Activated CD4-positive, alpha-beta memory T cell treated with anti-CD3 and anti-CD28 coated beads for 36 hours (primary cell): ENCODE measurements around the gene GRID1. TPM values are rescaled to one million over a fixed set of nuclear protein-coding genes. Genes with fewer than 3 reads are reported as not detected.

ENCODE experiments used
- CTCF ChIA-PET: fragments of 350-600 bp; sonication (Branson Sonifier 250); formaldehyde crosslinking; loops from one replicate; lab custom pipeline; 2021; ENCODE audit warnings: antibody characterized with exemption, inconsistent platforms; lab: Charles Lee
- POLR2A ChIA-PET: fragments of 350-600 bp; sonication (Branson Sonifier 250); formaldehyde crosslinking; loops from one replicate; lab custom pipeline; 2021; ENCODE audit warnings: antibody characterized with exemption; lab: Charles Lee
- DNase-seq: peaks from one replicate; pipeline ENCODE4 v3.0.0-alpha.2; 2020
- H3K27ac Mint-ChIP-seq: one replicate; pipeline ENCODE4 v1.8.0; 2021; ENCODE audit warnings: mixed read lengths
- H3K27me3 Mint-ChIP-seq: one replicate; pipeline ENCODE4 v1.8.0; 2021; ENCODE audit warnings: mixed read lengths
- H3K36me3 Mint-ChIP-seq: one replicate; pipeline ENCODE4 v1.8.0; 2021; ENCODE audit warnings: mixed read lengths
- H3K4me1 Mint-ChIP-seq: one replicate; pipeline ENCODE4 v1.8.0; 2021; ENCODE audit warnings: low read depth, mixed read lengths
- H3K4me3 Mint-ChIP-seq: one replicate; pipeline ENCODE4 v1.8.0; 2021; ENCODE audit warnings: mild to moderate bottlenecking, mixed read lengths
- H3K9me3 Mint-ChIP-seq: one replicate; pipeline ENCODE4 v1.8.0; 2021; ENCODE audit warnings: mixed read lengths
- intact Hi-C: fragments of 100-400 bp; cut with micrococcal nuclease; formaldehyde crosslinking; loops from one replicate; pipeline ENCODE4 v1.15.1; 2023
- total RNA-seq, 2 experiments: library from RNA; stranded (reverse); gene quantifications; one replicate each; pipeline ENCODE4 v1.2.3, GENCODE V29; 2021

Gene GRID1
- total RNA-seq, 2 experiments from 2014 or later = not detected

GRCh38 chr10:86202226-86202735 lies 164.3 kb downstream of the GRID1 start:
- DNase-seq = no peak
- CTCF ChIA-PET = no interaction called here
- no peaks in the 10 kb centered on the region for H3K36me3 Mint-ChIP-seq
- H3K9me3 Mint-ChIP-seq = no peaks in the 10 kb centered on the region
- H3K4me1 Mint-ChIP-seq = no peaks in the 10 kb centered on the region
- POLR2A ChIA-PET = no interaction called here
- peaks cover 5% of the 10 kb centered on the region for H3K27me3 Mint-ChIP-seq
- H3K27ac Mint-ChIP-seq = no peak overlapping the region
- H3K4me3 Mint-ChIP-seq = no peak overlapping the region
- intact Hi-C loops = no loop called here

- POLR2A ChIA-PET = no interaction called here
Observed at GRCh38 chr10:86200867-86201266, 165.7 kb downstream of the GRID1 start.

GRCh38 chr10:86200269-86200668 lies 166.3 kb downstream of the GRID1 start:
- no peak overlapping the region for H3K4me3 Mint-ChIP-seq
- no peak overlapping the region for H3K27ac Mint-ChIP-seq
- H3K27me3 Mint-ChIP-seq = peaks cover 7% of the 10 kb centered on the region
- no peak for DNase-seq
- ChIA-PET CTCF (no interaction called here), POLR2A (no interaction called here)
- no peaks in the 10 kb centered on the region for H3K4me1 Mint-ChIP-seq
- intact Hi-C loops = no loop called here
- H3K9me3 Mint-ChIP-seq = no peaks in the 10 kb centered on the region
- no peaks in the 10 kb centered on the region for H3K36me3 Mint-ChIP-seq

More at GRCh38 chr10:86200867-86201266, 165.7 kb downstream of the GRID1 start:
- Mint-ChIP-seq H3K36me3 (no peaks in the 10 kb centered on the region), H3K4me3 (no peak overlapping the region), H3K9me3 (no peaks in the 10 kb centered on the region), H3K27me3 (peaks cover 7% of the 10 kb centered on the region), H3K4me1 (no peaks in the 10 kb centered on the region), H3K27ac (no peak overlapping the region)
- intact Hi-C loops = no loop called here
- DNase-seq = no peak
- CTCF ChIA-PET = no interaction called here

GRCh38 chr10:86199041-86199440 lies 167.6 kb downstream of the GRID1 start:
- no peak overlapping the region for H3K4me3 Mint-ChIP-seq
- H3K27me3 Mint-ChIP-seq = peaks cover 7% of the 10 kb centered on the region
- no peaks in the 10 kb centered on the region for H3K36me3 Mint-ChIP-seq
- intact Hi-C loops = no loop called here
- ChIA-PET POLR2A (no interaction called here), CTCF (no interaction called here)
- no peak overlapping the region for H3K27ac Mint-ChIP-seq
- no peaks in the 10 kb centered on the region for H3K9me3 Mint-ChIP-seq
- no peaks in the 10 kb centered on the region for H3K4me1 Mint-ChIP-seq
- DNase-seq = no peak

GRCh38 chr10:86198271-86198670 lies 168.3 kb downstream of the GRID1 start:
- Mint-ChIP-seq H3K9me3 (no peaks in the 10 kb centered on the region), H3K4me1 (no peaks in the 10 kb centered on the region), H3K4me3 (no peak overlapping the region), H3K27me3 (peaks cover 7% of the 10 kb centered on the region), H3K36me3 (no peaks in the 10 kb centered on the region), H3K27ac (no peak overlapping the region)
- CTCF ChIA-PET = no interaction called here
- intact Hi-C loops = no loop called here
- POLR2A ChIA-PET = no interaction called here
- DNase-seq = no peak

GRCh38 chr10:86197166-86197790 lies 169.3 kb downstream of the GRID1 start:
- no peak overlapping the region for H3K4me3 Mint-ChIP-seq
- no peaks in the 10 kb centered on the region for H3K36me3 Mint-ChIP-seq
- ChIA-PET POLR2A (no interaction called here), CTCF (no interaction called here)
- H3K4me1 Mint-ChIP-seq = no peaks in the 10 kb centered on the region
- H3K9me3 Mint-ChIP-seq = no peaks in the 10 kb centered on the region
- no peak overlapping the region for H3K27ac Mint-ChIP-seq
- H3K27me3 Mint-ChIP-seq = peaks cover 5% of the 10 kb centered on the region
- DNase-seq = no peak
- intact Hi-C loops = no loop called here

GRCh38 chr10:86195521-86196157 lies 171.0 kb downstream of the GRID1 start:
- intact Hi-C loops = no loop called here
- no peak overlapping the region for H3K4me3 Mint-ChIP-seq
- H3K4me1 Mint-ChIP-seq = no peaks in the 10 kb centered on the region
- DNase-seq = no peak
- CTCF ChIA-PET = interaction anchor here (0.6 kb wide), 1 partner anchor 312 kb away, joined by 3 read pairs; no protein-coding TSS in a partner anchor
- POLR2A ChIA-PET = no interaction called here
- no peak overlapping the region for H3K27ac Mint-ChIP-seq
- H3K36me3 Mint-ChIP-seq = no peaks in the 10 kb centered on the region
- H3K27me3 Mint-ChIP-seq = peaks cover 6% of the 10 kb centered on the region
- H3K9me3 Mint-ChIP-seq = no peaks in the 10 kb centered on the region

- Mint-ChIP-seq H3K4me3 (no peak overlapping the region), H3K27me3 (peaks cover 6% of the 10 kb centered on the region), H3K27ac (no peak overlapping the region), H3K4me1 (no peaks in the 10 kb centered on the region), H3K36me3 (no peaks in the 10 kb centered on the region), H3K9me3 (no peaks in the 10 kb centered on the region)
- CTCF ChIA-PET = no interaction called here
- intact Hi-C loops = no loop called here
- no peak for DNase-seq
- POLR2A ChIA-PET = no interaction called here
Observed at GRCh38 chr10:86194684-86195083, 171.9 kb downstream of the GRID1 start.

GRCh38 chr10:86193841-86194240 lies 172.8 kb downstream of the GRID1 start:
- CTCF ChIA-PET = no interaction called here
- Mint-ChIP-seq H3K36me3 (no peaks in the 10 kb centered on the region), H3K27me3 (peaks cover 6% of the 10 kb centered on the region), H3K4me1 (no peaks in the 10 kb centered on the region), H3K4me3 (no peak overlapping the region), H3K9me3 (no peaks in the 10 kb centered on the region), H3K27ac (no peak overlapping the region)
- POLR2A ChIA-PET = no interaction called here
- intact Hi-C loops = no loop called here
- DNase-seq = no peak

GRCh38 chr10:86192691-86193090 lies 173.9 kb downstream of the GRID1 start:
- H3K9me3 Mint-ChIP-seq = no peaks in the 10 kb centered on the region
- no peak for DNase-seq
- ChIA-PET POLR2A (no interaction called here), CTCF (no interaction called here)
- H3K27ac Mint-ChIP-seq = no peak overlapping the region
- H3K27me3 Mint-ChIP-seq = peaks cover 7% of the 10 kb centered on the region
- H3K4me3 Mint-ChIP-seq = no peak overlapping the region
- no peaks in the 10 kb centered on the region for H3K36me3 Mint-ChIP-seq
- H3K4me1 Mint-ChIP-seq = no peaks in the 10 kb centered on the region
- intact Hi-C loops = no loop called here

- Mint-ChIP-seq H3K9me3 (no peaks in the 10 kb centered on the region), H3K36me3 (no peaks in the 10 kb centered on the region), H3K27ac (no peak overlapping the region), H3K27me3 (peaks cover 7% of the 10 kb centered on the region), H3K4me3 (no peak overlapping the region), H3K4me1 (no peaks in the 10 kb centered on the region)
- ChIA-PET CTCF (no interaction called here), POLR2A (no interaction called here)
- intact Hi-C loops = no loop called here
- DNase-seq = no peak
Observed at GRCh38 chr10:86192147-86192546, 174.4 kb downstream of the GRID1 start.

- Mint-ChIP-seq H3K4me3 (no peak overlapping the region), H3K9me3 (no peaks in the 10 kb centered on the region), H3K36me3 (no peaks in the 10 kb centered on the region), H3K27me3 (peaks cover 7% of the 10 kb centered on the region), H3K4me1 (no peaks in the 10 kb centered on the region), H3K27ac (no peak overlapping the region)
- CTCF ChIA-PET = no interaction called here
- POLR2A ChIA-PET = no interaction called here
- intact Hi-C loops = no loop called here
- no peak for DNase-seq
Observed at GRCh38 chr10:86191686-86192085, 174.9 kb downstream of the GRID1 start.

- Mint-ChIP-seq H3K4me1 (no peaks in the 10 kb centered on the region), H3K4me3 (no peak overlapping the region), H3K27me3 (peaks cover 7% of the 10 kb centered on the region), H3K36me3 (no peaks in the 10 kb centered on the region), H3K9me3 (peaks cover under 1% of the 10 kb centered on the region), H3K27ac (no peak overlapping the region)
- ChIA-PET CTCF (no interaction called here), POLR2A (no interaction called here)
- intact Hi-C loops = no loop called here
- DNase-seq = no peak
Observed at GRCh38 chr10:86191166-86191565, 175.4 kb downstream of the GRID1 start.
